Peyer's patch (tissue), 4 donors: Measurements from ENCODE around the gene TAPT1. TPM values are rescaled to one million over a fixed set of nuclear protein-coding genes. Genes with fewer than 3 reads are reported as not detected.

Experiments
- DNase-seq, 3 donors: peaks; one replicate each; pipeline ENCODE4 v3.0.0-alpha.2; 2017 to 2019
- H3K27ac ChIP-seq, 4 donors: fragments of 200-600 bp; sonication (generic); one replicate each; pipeline ENCODE4 v1.5.1; 2016 to 2019
- H3K27me3 ChIP-seq, 2 donors: fragments of 200-600 bp; sonication (generic); one replicate each; pipeline ENCODE4 v1.5.1; 2019
- H3K36me3 ChIP-seq, 3 donors: fragments of 200-600 bp; sonication (generic); one replicate each; pipeline ENCODE4 v1.5.1; 2016 to 2019
- H3K4me1 ChIP-seq, 4 donors: fragments of 200-600 bp; sonication (generic); one replicate each; pipeline ENCODE4 v1.5.1; 2016 to 2019
- H3K4me3 ChIP-seq, 4 donors: fragments of 200-600 bp; sonication (generic); 1 replicate in 3 of 4; 2 replicates in 1 of 4; pipeline ENCODE4 v1.5.1; 2016 to 2019; ENCODE audit warnings: mild to moderate bottlenecking in 1 of 4
- H3K9me3 ChIP-seq, 4 donors: fragments of 200-600 bp; sonication (generic); one replicate each; pipeline ENCODE4 v1.5.1; 2016 to 2019; ENCODE audit warnings: mild to moderate bottlenecking in 1 of 4
- POLR2A ChIP-seq, 2 donors: fragments of 450-650 bp; IDR thresholded peaks; one replicate each; pipeline ENCODE4 v1.5.1; 2017; ENCODE audit warnings: antibody characterized with exemption in 2 of 2, mild to moderate bottlenecking in 2 of 2, moderate library complexity in 2 of 2
- total RNA-seq, 4 donors: library from RNA; depleted of rRNA; stranded (reverse); fragments of >200 nt; gene quantifications; one replicate each; pipeline ENCODE4 v1.1.0, GENCODE V29; 2016
- TF ChIP-seq, protein P1 (sequence below), 6 experiments: fragments of 450-650 bp in 4 of 6; fragments of 200-600 bp in 2 of 6; sonication (generic) in 1 of 6; IDR thresholded peaks; one replicate each; pipeline ENCODE4 v1.5.1; 2017 to 2019; ENCODE audit warnings: antibody characterized with exemption in 6 of 6, mild to moderate bottlenecking in 3 of 6, moderate library complexity in 1 of 6

Gene TAPT1
- total RNA-seq, 4 donors from 2014 or later: 22.4 to 43.7 (median 33.7) TPM

DNA sequence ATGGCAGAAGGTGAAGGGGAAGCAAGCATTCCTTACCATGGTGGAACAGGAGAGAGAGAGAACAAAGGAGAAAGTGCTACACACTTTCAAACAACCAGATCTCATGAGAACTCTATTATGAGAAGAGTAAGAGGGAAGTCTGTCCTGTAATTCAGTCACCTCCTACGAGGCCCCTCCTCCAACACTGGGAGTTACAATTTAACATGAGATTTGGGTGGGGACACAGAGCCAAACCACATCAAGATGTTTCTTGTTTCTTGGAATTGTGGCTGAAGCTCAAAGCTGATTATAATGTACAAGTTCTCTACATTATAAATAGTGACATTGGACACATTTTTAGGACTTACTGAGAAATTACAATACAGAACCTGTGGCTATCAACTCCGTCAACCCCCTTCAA, 29.5 kb upstream of the TAPT1 start:
- Histone ChIP-seq H3K4me1 (no peaks in the 10 kb centered on the region), H3K27me3 (no peaks in the 10 kb centered on the region), H3K27ac (no peak overlapping the region), H3K4me3 (no peak overlapping the region), H3K9me3 (no peaks in the 10 kb centered on the region), H3K36me3 (peaks cover 0 to 4% (median 0%) of the 10 kb centered on the region in 3 donors)
- TF ChIP-seq POLR2A (IDR thresholded peaks at IDR 0.05): no peak
- TF ChIP-seq, protein P1, sequence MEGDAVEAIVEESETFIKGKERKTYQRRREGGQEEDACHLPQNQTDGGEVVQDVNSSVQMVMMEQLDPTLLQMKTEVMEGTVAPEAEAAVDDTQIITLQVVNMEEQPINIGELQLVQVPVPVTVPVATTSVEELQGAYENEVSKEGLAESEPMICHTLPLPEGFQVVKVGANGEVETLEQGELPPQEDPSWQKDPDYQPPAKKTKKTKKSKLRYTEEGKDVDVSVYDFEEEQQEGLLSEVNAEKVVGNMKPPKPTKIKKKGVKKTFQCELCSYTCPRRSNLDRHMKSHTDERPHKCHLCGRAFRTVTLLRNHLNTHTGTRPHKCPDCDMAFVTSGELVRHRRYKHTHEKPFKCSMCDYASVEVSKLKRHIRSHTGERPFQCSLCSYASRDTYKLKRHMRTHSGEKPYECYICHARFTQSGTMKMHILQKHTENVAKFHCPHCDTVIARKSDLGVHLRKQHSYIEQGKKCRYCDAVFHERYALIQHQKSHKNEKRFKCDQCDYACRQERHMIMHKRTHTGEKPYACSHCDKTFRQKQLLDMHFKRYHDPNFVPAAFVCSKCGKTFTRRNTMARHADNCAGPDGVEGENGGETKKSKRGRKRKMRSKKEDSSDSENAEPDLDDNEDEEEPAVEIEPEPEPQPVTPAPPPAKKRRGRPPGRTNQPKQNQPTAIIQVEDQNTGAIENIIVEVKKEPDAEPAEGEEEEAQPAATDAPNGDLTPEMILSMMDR (IDR thresholded peaks at IDR 0.05): no peak
- no peak for DNase-seq

- Histone ChIP-seq H3K27ac (no peak overlapping the region), H3K4me3 (no peak overlapping the region), H3K27me3 (no peaks in the 10 kb centered on the region), H3K4me1 (no peaks in the 10 kb centered on the region), H3K9me3 (no peaks in the 10 kb centered on the region), H3K36me3 (peaks cover 0 to 4% (median 0%) of the 10 kb centered on the region in 3 donors)
- TF ChIP-seq, protein P1 (IDR thresholded peaks at IDR 0.05): no peak
- TF ChIP-seq POLR2A (IDR thresholded peaks at IDR 0.05): no peak
- no peak for DNase-seq
Measured at GRCh38 chr4:16253127-16253960, 27.1 kb upstream of the TAPT1 start.

GRCh38 chr4:16250661-16251365, 24.5 kb upstream of the TAPT1 start:
- H3K27me3 ChIP-seq: no peaks in the 10 kb centered on the region
- DNase-seq: no peak
- no peak overlapping the region for H3K4me3 ChIP-seq
- H3K4me1 ChIP-seq: no peaks in the 10 kb centered on the region
- peak overlapping the region in 1 of 4 donors; percentile 58 for H3K27ac ChIP-seq
- no peak for TF ChIP-seq POLR2A (IDR thresholded peaks at IDR 0.05)
- TF ChIP-seq, protein P1 (IDR thresholded peaks at IDR 0.05): no peak
- H3K9me3 ChIP-seq: no peaks in the 10 kb centered on the region
- no peaks in the 10 kb centered on the region for H3K36me3 ChIP-seq

- no peaks in the 10 kb centered on the region for H3K36me3 ChIP-seq
- H3K9me3 ChIP-seq: no peaks in the 10 kb centered on the region
- H3K27me3 ChIP-seq: no peaks in the 10 kb centered on the region
- no peak for TF ChIP-seq POLR2A (IDR thresholded peaks at IDR 0.05)
- TF ChIP-seq, protein P1 (IDR thresholded peaks at IDR 0.05): no peak
- DNase-seq: no peak
- no peak overlapping the region for H3K27ac ChIP-seq
- no peaks in the 10 kb centered on the region for H3K4me1 ChIP-seq
- H3K4me3 ChIP-seq: no peak overlapping the region
Measured at GRCh38 chr4:16248605-16249004, 22.3 kb upstream of the TAPT1 start.

DNA sequence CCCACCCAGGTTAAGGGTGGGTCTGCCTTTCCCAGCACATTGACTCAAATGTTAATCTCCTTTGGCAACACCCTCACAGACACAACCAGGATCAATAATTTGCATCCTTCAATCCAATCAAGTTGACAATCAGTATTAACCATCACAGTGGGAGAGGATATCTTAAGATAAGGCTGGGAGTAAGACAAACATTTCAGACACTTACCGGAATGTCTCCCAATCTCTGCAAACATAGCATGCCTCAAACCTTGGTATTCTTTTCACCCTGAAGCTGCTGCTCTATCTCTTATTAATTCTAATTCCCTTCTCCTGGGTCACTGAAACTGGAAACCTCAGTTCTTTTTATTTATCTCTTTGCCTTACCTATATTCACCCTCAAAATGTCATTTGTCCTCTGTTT, 19.0 kb upstream of the TAPT1 start:
- Histone ChIP-seq H3K9me3 (no peaks in the 10 kb centered on the region), H3K4me1 (no peaks in the 10 kb centered on the region), H3K36me3 (no peaks in the 10 kb centered on the region), H3K4me3 (no peak overlapping the region), H3K27ac (no peak overlapping the region), H3K27me3 (no peaks in the 10 kb centered on the region)
- no peak for DNase-seq
- TF ChIP-seq, protein P1 (IDR thresholded peaks at IDR 0.05): no peak
